Fibroblast of the aortic adventitia (primary cell): Measurements from ENCODE around the gene LRIT1. TPM values are rescaled to one million over a fixed set of nuclear protein-coding genes. Genes with fewer than 3 reads are reported as not detected.

Experiments
- DNase-seq: peaks from one replicate; pipeline ENCODE4 v3.0.0-alpha.2; 2010; ENCODE audit warnings: low read depth
- H3K4me3 ChIP-seq: 2 replicates; pipeline ENCODE4 v1.5.1; 2011; ENCODE audit warnings: low read depth, mild to moderate bottlenecking, control low read depth, low read length, moderate library complexity
- total RNA-seq: library from RNA; depleted of rRNA; stranded (reverse); fragments of >200 nt; gene quantifications from 2 replicates; pipeline ENCODE4 v1.2.3, GENCODE V29; 2012; ENCODE audit warnings: low replicate concordance
- TF ChIP-seq, protein P1 (sequence below): IDR thresholded peaks from 2 replicates; pipeline ENCODE4 v1.5.1; 2011; ENCODE audit warnings: mild to moderate bottlenecking, low read length, control low read depth, inconsistent platforms; ENCODE audit not compliant: insufficient read depth

Gene LRIT1
- total RNA-seq, 1 donor, result not detected

DNA sequence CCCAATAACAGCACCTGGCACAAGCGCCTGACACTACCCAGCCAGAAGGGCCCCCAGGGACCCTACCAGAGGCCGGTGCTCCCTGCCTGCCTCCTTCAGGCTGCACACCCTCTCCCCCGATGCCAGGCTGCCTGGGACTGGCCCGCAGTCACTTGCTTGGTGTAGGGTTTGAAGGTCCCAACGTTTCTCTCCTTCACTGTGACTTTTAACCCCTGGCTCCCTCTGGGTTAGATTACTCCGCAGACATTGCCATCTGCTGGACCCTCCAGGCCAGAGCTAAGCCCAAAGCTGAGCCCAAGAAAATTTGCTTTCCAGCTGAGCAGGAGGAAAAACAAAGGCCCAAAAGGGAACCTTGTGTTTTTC is 40.1 kb downstream of the LRIT1 start:
- TF ChIP-seq, protein P1, sequence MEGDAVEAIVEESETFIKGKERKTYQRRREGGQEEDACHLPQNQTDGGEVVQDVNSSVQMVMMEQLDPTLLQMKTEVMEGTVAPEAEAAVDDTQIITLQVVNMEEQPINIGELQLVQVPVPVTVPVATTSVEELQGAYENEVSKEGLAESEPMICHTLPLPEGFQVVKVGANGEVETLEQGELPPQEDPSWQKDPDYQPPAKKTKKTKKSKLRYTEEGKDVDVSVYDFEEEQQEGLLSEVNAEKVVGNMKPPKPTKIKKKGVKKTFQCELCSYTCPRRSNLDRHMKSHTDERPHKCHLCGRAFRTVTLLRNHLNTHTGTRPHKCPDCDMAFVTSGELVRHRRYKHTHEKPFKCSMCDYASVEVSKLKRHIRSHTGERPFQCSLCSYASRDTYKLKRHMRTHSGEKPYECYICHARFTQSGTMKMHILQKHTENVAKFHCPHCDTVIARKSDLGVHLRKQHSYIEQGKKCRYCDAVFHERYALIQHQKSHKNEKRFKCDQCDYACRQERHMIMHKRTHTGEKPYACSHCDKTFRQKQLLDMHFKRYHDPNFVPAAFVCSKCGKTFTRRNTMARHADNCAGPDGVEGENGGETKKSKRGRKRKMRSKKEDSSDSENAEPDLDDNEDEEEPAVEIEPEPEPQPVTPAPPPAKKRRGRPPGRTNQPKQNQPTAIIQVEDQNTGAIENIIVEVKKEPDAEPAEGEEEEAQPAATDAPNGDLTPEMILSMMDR, result no peak
- no peak overlapping the region for H3K4me3 ChIP-seq
- no peak for DNase-seq

- DNase-seq, result no peak
- no peak overlapping the region for H3K4me3 ChIP-seq
- TF ChIP-seq, protein P1, result no peak
Observed at GRCh38 chr10:84200537-84201243, 40.7 kb downstream of the LRIT1 start.

DNA sequence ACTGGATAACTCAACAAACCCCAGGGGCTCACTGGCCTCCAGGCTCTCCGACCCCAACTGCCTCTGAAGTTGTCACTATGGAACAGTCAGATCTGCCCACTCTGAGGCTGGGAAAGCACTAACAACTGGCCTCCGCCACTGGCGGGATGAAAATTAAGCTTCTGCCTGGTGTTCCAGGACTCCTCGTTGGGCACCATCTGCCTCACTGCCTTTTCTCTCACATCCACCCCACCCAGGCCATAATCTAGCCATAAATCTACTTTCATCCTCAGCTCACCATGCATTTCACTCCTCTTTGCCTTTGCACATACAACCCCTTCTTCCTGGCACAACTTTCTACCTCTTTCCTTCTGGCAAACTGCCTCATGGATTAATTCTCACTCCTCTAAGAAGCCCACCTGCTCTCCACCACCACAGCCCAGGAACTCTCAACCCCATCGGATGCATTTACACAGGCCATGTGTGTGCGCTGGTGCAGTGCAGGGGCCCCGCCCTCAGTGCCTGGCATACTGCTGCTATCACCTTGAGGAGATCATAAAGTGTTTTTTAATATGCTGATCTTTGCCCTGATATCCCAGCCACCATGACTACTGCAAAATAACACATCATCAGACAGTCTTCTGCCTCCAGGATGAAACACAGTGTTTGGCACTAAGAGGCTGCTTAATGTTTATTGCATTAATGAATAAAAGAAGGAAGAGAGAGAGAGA is 43.0 kb downstream of the LRIT1 start:
- TF ChIP-seq, protein P1, result no peak
- H3K4me3 ChIP-seq, result no peak overlapping the region
- no peak for DNase-seq

DNA sequence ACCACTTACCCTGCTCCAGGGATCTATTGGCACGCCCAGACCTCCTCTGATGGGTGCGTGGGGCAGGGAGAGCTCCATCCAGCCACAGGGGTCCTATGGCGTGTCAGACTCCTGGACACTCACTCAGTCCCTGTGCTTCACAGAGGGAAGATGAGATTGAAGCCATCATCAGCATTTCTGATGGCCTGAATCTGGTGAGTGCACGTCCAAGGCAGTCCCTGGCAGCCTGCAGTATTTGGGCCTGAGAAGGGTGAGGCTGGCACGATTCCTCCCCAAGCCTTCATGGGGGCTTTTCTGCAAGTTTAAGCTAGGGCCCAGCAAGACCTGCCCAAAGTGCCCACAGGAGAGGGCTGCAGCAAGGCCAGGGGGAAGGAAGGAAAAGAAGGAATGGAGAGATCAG is 43.7 kb downstream of the LRIT1 start:
- TF ChIP-seq, protein P1, result no peak
- no peak overlapping the region for H3K4me3 ChIP-seq
- no peak for DNase-seq

- no peak for DNase-seq
- H3K4me3 ChIP-seq, result no peak overlapping the region
- TF ChIP-seq, protein P1, result no peak
Observed at GRCh38 chr10:84196941-84197340, 44.4 kb downstream of the LRIT1 start.

GRCh38 chr10:84196083-84196482 is 45.3 kb downstream of the LRIT1 start:
- no peak overlapping the region for H3K4me3 ChIP-seq
- DNase-seq, result no peak
- TF ChIP-seq, protein P1, result no peak
